ENCODE data around the gene ERAS.
"Not testable (repeated sequence)": the region's sequence is repeated elsewhere in the genome, so short reads cannot be mapped to it uniquely, and the experiment has no call there.

The ERAS gene

GRCh38 chrX:48794911-48795515 lies 31.3 kb upstream of the ERAS start:
- in situ Hi-C loops (cut with MboI; ENCODE audit: low sequenced_read_pairs): no loop called here

- in situ Hi-C loops (cut with MboI; ENCODE audit: low sequenced_read_pairs): no loop called here
Observed at GRCh38 chrX:48798318-48798717, 28.0 kb upstream of the ERAS start.

- in situ Hi-C loops (cut with MboI; ENCODE audit: low sequenced_read_pairs): no loop called here
Observed at GRCh38 chrX:48800574-48801279, 25.6 kb upstream of the ERAS start.

- in situ Hi-C loops (cut with MboI; ENCODE audit: low sequenced_read_pairs): no loop called here
Observed at GRCh38 chrX:48801280-48802088, 24.8 kb upstream of the ERAS start, which contains the start of gene HDAC6. HDAC6 (plus strand) TSS chrX:48802067; CDS start chrX:48802693, 626 bp downstream.

GRCh38 chrX:48802089-48802904 lies 24.0 kb upstream of the ERAS start:
- in situ Hi-C loops (cut with MboI; ENCODE audit: low sequenced_read_pairs): no loop called here

GRCh38 chrX:48802905-48803200 lies 23.5 kb upstream of the ERAS start:
- in situ Hi-C loops (cut with MboI; ENCODE audit: low sequenced_read_pairs): no loop called here

- in situ Hi-C loops (cut with MboI; ENCODE audit: low sequenced_read_pairs): no loop called here
Observed at GRCh38 chrX:48806081-48806480, 20.2 kb upstream of the ERAS start.

- in situ Hi-C loops (cut with MboI; ENCODE audit: low sequenced_read_pairs): no loop called here
Observed at GRCh38 chrX:48813644-48814043, 12.7 kb upstream of the ERAS start.

GRCh38 chrX:48814722-48815121 lies 11.6 kb upstream of the ERAS start:
- in situ Hi-C loops (cut with MboI; ENCODE audit: low sequenced_read_pairs): no loop called here

- in situ Hi-C loops (cut with MboI; ENCODE audit: low sequenced_read_pairs): no loop called here
Observed at GRCh38 chrX:48815266-48815665, 11.0 kb upstream of the ERAS start.

- in situ Hi-C loops (cut with MboI; ENCODE audit: low sequenced_read_pairs): no loop called here
Observed at GRCh38 chrX:48816014-48816810, 10.1 kb upstream of the ERAS start.

GRCh38 chrX:48818098-48818497 lies 8.2 kb upstream of the ERAS start:
- in situ Hi-C loops (cut with MboI; ENCODE audit: low sequenced_read_pairs): no loop called here

GRCh38 chrX:48818866-48819265 lies 7.4 kb upstream of the ERAS start:
- in situ Hi-C loops (cut with MboI; ENCODE audit: low sequenced_read_pairs): no loop called here

GRCh38 chrX:48819394-48819793 lies 6.9 kb upstream of the ERAS start:
- in situ Hi-C loops (cut with MboI; ENCODE audit: low sequenced_read_pairs): not testable (repeated sequence)

- in situ Hi-C loops (cut with MboI; ENCODE audit: low sequenced_read_pairs): no loop called here
Observed at GRCh38 chrX:48823053-48823452, 3.3 kb upstream of the ERAS start.

GRCh38 chrX:48824066-48824465 lies 2.2 kb upstream of the ERAS start:
- in situ Hi-C loops (cut with MboI; ENCODE audit: low sequenced_read_pairs): no loop called here

GRCh38 chrX:48826876-48827653 lies 752 bp downstream of the ERAS start:
- in situ Hi-C loops (cut with MboI; ENCODE audit: low sequenced_read_pairs): no loop called here

- in situ Hi-C loops (cut with MboI; ENCODE audit: low sequenced_read_pairs): no loop called here
Observed at GRCh38 chrX:48827654-48827968, 1.3 kb downstream of the ERAS start.

- in situ Hi-C loops (cut with MboI; ENCODE audit: low sequenced_read_pairs): no loop called here
Observed at GRCh38 chrX:48829016-48829735, 2.9 kb downstream of the ERAS start.
